HL-60 (cell line): Measurements from ENCODE around the gene EPS8L3.

Experiments
- DNase-seq, 2 experiments: peaks; one replicate each; pipeline ENCODE4 v3.0.0-alpha.2; 2010 to 2020; ENCODE audit warnings: low read depth in 1 of 2, low spot score in 1 of 2
- H3K27ac ChIP-seq: fragments of 250-450 bp; sonication (Bioruptor Pico); replicated peaks from 2 replicates; pipeline ENCODE4 v1.5.1; 2020; ENCODE audit warnings: mild to moderate bottlenecking, moderate library complexity
- H3K27me3 ChIP-seq: fragments of 250-450 bp; sonication (Bioruptor Pico); 2 replicates; pipeline ENCODE4 v1.5.1; 2021; ENCODE audit warnings: mild to moderate bottlenecking, moderate library complexity; ENCODE audit not compliant: insufficient read depth, poor library complexity, severe bottlenecking
- H3K4me3 ChIP-seq: replicated peaks from 2 replicates; pipeline ENCODE4 v1.5.1; 2011; ENCODE audit warnings: mild to moderate bottlenecking, control low read depth, low read length; ENCODE audit not compliant: insufficient read depth
- CTCF ChIP-seq: IDR thresholded peaks from one replicate; pipeline ENCODE4 v1.5.1; 2011; ENCODE audit warnings: low read length, control low read depth, inconsistent platforms; ENCODE audit not compliant: insufficient read depth
- GABPA ChIP-seq: IDR thresholded peaks from 2 replicates; pipeline ENCODE4 v1.6.1; 2012; ENCODE audit warnings: low read depth
- POLR2AphosphoS5 ChIP-seq: IDR thresholded peaks from 2 replicates; pipeline ENCODE4 v1.6.1; 2012; ENCODE audit warnings: low read depth
- REST ChIP-seq: IDR thresholded peaks from 2 replicates; pipeline ENCODE4 v1.6.1; 2012; ENCODE audit warnings: low read depth; ENCODE audit not compliant: insufficient replicate concordance
- SPI1 ChIP-seq: IDR thresholded peaks from 2 replicates; pipeline ENCODE4 v1.6.1; 2012; ENCODE audit warnings: low read depth, mild to moderate bottlenecking, borderline replicate concordance

The EPS8L3 gene

GRCh38 chr1:109802136-109802900, 38.6 kb upstream of the EPS8L3 start:
- no peaks in the 10 kb centered on the region for H3K27me3 ChIP-seq
- no peak overlapping the region for H3K4me3 ChIP-seq
- TF ChIP-seq REST: no peak
- no peak for TF ChIP-seq POLR2AphosphoS5
- no peak for TF ChIP-seq GABPA
- no peak for TF ChIP-seq SPI1
- no peak for TF ChIP-seq CTCF
- H3K27ac ChIP-seq: no peak overlapping the region
- DNase-seq: no peak

- H3K27me3 ChIP-seq: no peaks in the 10 kb centered on the region
- no peak overlapping the region for H3K4me3 ChIP-seq
- no peak for DNase-seq
- TF ChIP-seq CTCF: no peak
- no peak for TF ChIP-seq POLR2AphosphoS5
- TF ChIP-seq GABPA: no peak
- TF ChIP-seq SPI1: no peak
- no peak for TF ChIP-seq REST
- H3K27ac ChIP-seq: no peak overlapping the region
These were observed 38.0 kb upstream of the EPS8L3 start for GRCh38 chr1:109801791-109802135.

GRCh38 chr1:109800291-109800690, 36.6 kb upstream of the EPS8L3 start:
- Histone ChIP-seq H3K27me3 (no peaks in the 10 kb centered on the region), H3K4me3 (no peak overlapping the region), H3K27ac (no peak overlapping the region)
- TF ChIP-seq SPI1 (no peak), REST (no peak), POLR2AphosphoS5 (no peak), CTCF (no peak), GABPA (no peak)
- no peak for DNase-seq
